SK-N-SH (cell line): Measurements from ENCODE around the gene CHST15. TPM values are rescaled to one million over a fixed set of nuclear protein-coding genes. Genes with fewer than 3 reads are reported as not detected.
A peak's percentile ranks its signal among the peaks of the same experiment; 100 is the strongest.

Experiments
- CTCF ChIA-PET: fragments of 300-600, 350-600 bp; formaldehyde crosslinking; extraction: SDS; loops from one replicate; lab custom pipeline; 2021; lab: Yijun Ruan, JAX
- POLR2A ChIA-PET: fragments of 350-600 bp; sonication (Branson Sonifier 250); formaldehyde crosslinking; extraction: SDS; loops from one replicate; lab custom pipeline; 2020; ENCODE audit warnings: antibody characterized with exemption, inconsistent platforms; lab: Yijun Ruan, JAX
- DNase-seq: peaks from one replicate; pipeline ENCODE4 v3.0.0; 2012
- H2AFZ ChIP-seq: fragments of 200-600 bp; sonication (generic); 2 replicates; pipeline ENCODE4 v1.8.1; 2016; ENCODE audit warnings: antibody characterized with exemption, mild to moderate bottlenecking, low read depth
- H3F3A ChIP-seq: fragments of 200-600 bp; sonication (generic); replicated peaks from 2 replicates; pipeline ENCODE3; 2016; ENCODE audit warnings: antibody characterized with exemption, mild to moderate bottlenecking; ENCODE audit not compliant: insufficient read depth
- H3K27ac ChIP-seq, 2 experiments: fragments of 200-500 bp in 1 of 2; fragments of 200-600 bp in 1 of 2; sonication (Bioruptor generic) in 1 of 2; sonication (generic), shearing (Covaris generic) in 1 of 2; 2 replicates each; pipeline versions ENCODE4 v1.5.1 to v1.6.1; 2014 to 2016; ENCODE audit warnings: low read depth in 2 of 2, inconsistent platforms in 1 of 2, low read length in 1 of 2, mild to moderate bottlenecking in 1 of 2, mixed read lengths in 1 of 2
- H3K27me3 ChIP-seq: fragments of 200-600 bp; sonication (generic), shearing (Covaris generic); 2 replicates; pipeline ENCODE4 v1.6.1; 2016; ENCODE audit warnings: mixed run types; ENCODE audit not compliant: insufficient read depth
- H3K36me3 ChIP-seq, 2 experiments: fragments of 200-500 bp in 1 of 2; fragments of 200-600 bp in 1 of 2; sonication (Bioruptor generic) in 1 of 2; sonication (generic) in 1 of 2; replicated peaks in 1 of 2; 2 replicates each; pipeline versions ENCODE3 to v1.5.1; 2014 to 2016; ENCODE audit warnings: low read length in 1 of 2, mild to moderate bottlenecking in 1 of 2; ENCODE audit not compliant: insufficient read depth in 2 of 2, control insufficient read depth in 1 of 2
- H3K4me1 ChIP-seq, 2 experiments: fragments of 200-500 bp in 1 of 2; fragments of 200-600 bp in 1 of 2; sonication (Bioruptor generic) in 1 of 2; sonication (generic), shearing (Covaris generic) in 1 of 2; 2 replicates each; pipeline versions ENCODE4 v1.5.1 to v1.6.1; 2014 to 2016; ENCODE audit warnings: low read depth in 1 of 2, low read length in 1 of 2, mixed run types in 1 of 2; ENCODE audit not compliant: insufficient read depth in 2 of 2, control insufficient read depth in 1 of 2
- H3K4me2 ChIP-seq: fragments of 200-600 bp; sonication (generic), shearing (Covaris generic); 2 replicates; pipeline ENCODE4 v1.6.1; 2017; ENCODE audit warnings: mixed run types
- H3K4me3 ChIP-seq, 2 experiments: fragments of 200-500 bp in 1 of 2; fragments of 200-600 bp in 1 of 2; sonication (Bioruptor generic) in 1 of 2; sonication (generic), shearing (Covaris generic) in 1 of 2; 2 replicates each; pipeline versions ENCODE4 v1.5.1 to v1.8.1; 2014 to 2016; ENCODE audit warnings: low read depth in 2 of 2, inconsistent platforms in 1 of 2, low read length in 1 of 2, mild to moderate bottlenecking in 1 of 2, mixed read lengths in 1 of 2, moderate library complexity in 1 of 2
- H3K79me2 ChIP-seq: fragments of 200-600 bp; sonication (generic); 2 replicates; pipeline ENCODE4 v1.8.1; 2017; ENCODE audit warnings: mild to moderate bottlenecking; ENCODE audit not compliant: insufficient read depth
- H3K9ac ChIP-seq: fragments of 200-600 bp; sonication (generic); 2 replicates; pipeline ENCODE4 v1.6.1; 2017; ENCODE audit warnings: mixed run types
- H3K9me2 ChIP-seq: fragments of 200-600 bp; sonication (generic); 2 replicates; pipeline ENCODE4 v1.6.1; 2017; ENCODE audit warnings: mixed run types
- H3K9me3 ChIP-seq: fragments of 200-600 bp; sonication (generic); 2 replicates; pipeline ENCODE4 v1.6.1; 2017; ENCODE audit warnings: mixed run types, mild to moderate bottlenecking, moderate library complexity
- H4K20me1 ChIP-seq: fragments of 200-600 bp; sonication (generic); 2 replicates; pipeline ENCODE4 v1.6.1; 2017; ENCODE audit warnings: mild to moderate bottlenecking, mixed run types; ENCODE audit not compliant: insufficient read depth
- CHD2 ChIP-seq: fragments of 150-350 bp; IDR thresholded peaks from 2 replicates; pipeline ENCODE4 v1.6.1; 2018; ENCODE audit warnings: low read length; ENCODE audit not compliant: partially characterized antibody
- EP300 ChIP-seq, 2 experiments: IDR thresholded peaks; 2 replicates each; pipeline versions ENCODE4 v1.4.0 to v1.6.1; 2012; ENCODE audit warnings: borderline replicate concordance in 1 of 2, low read depth in 1 of 2, low read length in 1 of 2
- FOXM1 ChIP-seq: IDR thresholded peaks from 2 replicates; pipeline ENCODE4 v1.4.0; 2012; ENCODE audit warnings: low read depth, mild to moderate bottlenecking
- GABPA ChIP-seq: IDR thresholded peaks from 2 replicates; pipeline ENCODE4 v1.4.0; 2012; ENCODE audit warnings: low read depth, mild to moderate bottlenecking
- GATA2 ChIP-seq: sonication (generic); formaldehyde crosslinking; IDR thresholded peaks from 2 replicates; pipeline ENCODE4 v1.5.0; 2020; ENCODE audit warnings: mild to moderate bottlenecking, missing genetic modification reagents
- IRF3 ChIP-seq: fragments of 150-350 bp; IDR thresholded peaks from 2 replicates; pipeline ENCODE4 v1.6.1; 2016; ENCODE audit warnings: mild to moderate bottlenecking, low read depth, low read length
- MAX ChIP-seq: IDR thresholded peaks from 2 replicates; pipeline ENCODE4 v1.4.0; 2012; ENCODE audit warnings: low read depth
- NFIC ChIP-seq: IDR thresholded peaks from 2 replicates; pipeline ENCODE4 v1.4.0; 2012; ENCODE audit warnings: borderline replicate concordance
- NRF1 ChIP-seq: IDR thresholded peaks from 2 replicates; pipeline ENCODE4 v1.6.1; 2012; ENCODE audit warnings: low read depth, mild to moderate bottlenecking, low read length
- REST ChIP-seq: IDR thresholded peaks from 2 replicates; pipeline ENCODE4 v1.6.1; 2012; ENCODE audit warnings: mild to moderate bottlenecking, low read depth, low read length, moderate library complexity
- RXRA ChIP-seq: IDR thresholded peaks from 2 replicates; pipeline ENCODE4 v1.4.0; 2012; ENCODE audit warnings: low read depth, mild to moderate bottlenecking, borderline replicate concordance
- SIN3A ChIP-seq: IDR thresholded peaks from 2 replicates; pipeline ENCODE4 v1.6.1; 2012; ENCODE audit warnings: low read depth, mild to moderate bottlenecking, low read length, moderate library complexity, borderline replicate concordance
- SMC3 ChIP-seq: IDR thresholded peaks from 2 replicates; pipeline ENCODE4 v1.6.1; 2012; ENCODE audit warnings: low read depth, low read length, improper control_type of control experiment
- YY1 ChIP-seq: IDR thresholded peaks from 2 replicates; pipeline ENCODE4 v1.4.0; 2012; ENCODE audit warnings: low read depth, mild to moderate bottlenecking
- WGBS: methylation state at CpG from one replicate; pipeline ENCODE4 v1.1.6; 2017; ENCODE audit warnings: low lambda C conversion rate; 5-methylcytosine and 5-hydroxymethylcytosine counted together
- polyA plus RNA-seq, 3 experiments: library from polyadenylated mRNA; depleted of rRNA; stranded (reverse); fragments of >200 nt; gene quantifications; 2 replicates each; pipeline ENCODE4 v1.2.3, GENCODE V29; 2012

The CHST15 gene
- polyA plus RNA-seq, 1 of the 3 experiments (the other 2 are of a cell fraction) = 0.02 TPM

- no peaks in the 10 kb centered on the region for H3K79me2 ChIP-seq
- H3K4me1 ChIP-seq = no peaks in the 10 kb centered on the region
- H3F3A ChIP-seq = no peaks in the 10 kb centered on the region
- H4K20me1 ChIP-seq = no peaks in the 10 kb centered on the region
- no peak overlapping the region for H3K4me2 ChIP-seq
- H3K9ac ChIP-seq = no peak overlapping the region
- H3K27ac ChIP-seq = no peak overlapping the region
- H3K4me3 ChIP-seq = no peak overlapping the region
- H3K27me3 ChIP-seq = no peaks in the 10 kb centered on the region
- TF ChIP-seq SMC3 (no peak), FOXM1 (no peak), GATA2 (CRISPR knock-in tag) (no peak), NRF1 (no peak), MAX (no peak), REST (no peak), IRF3 (no peak), RXRA (no peak), CHD2 (no peak), SIN3A (no peak), NFIC (no peak), EP300 (IDR thresholded peaks at IDR 0.05; ENCODE audit: borderline replicate concordance in 1 of 2, low read depth in 1 of 2, low read length in 1 of 2) (no peak), YY1 (no peak), GABPA (no peak)
- TF ChIP-seq, all 33 proteins: peak for 0
- Histone ChIP-seq H3K36me3 (no peaks in the 10 kb centered on the region), H2AFZ (no peak overlapping the region), H3K9me2 (no peaks in the 10 kb centered on the region), H3K9me3 (no peaks in the 10 kb centered on the region)
- ChIA-PET CTCF (interaction anchor here (19.4 kb wide), 1 partner anchor 383 kb away, joined by 520 read pairs; no protein-coding TSS in a partner anchor), POLR2A (no interaction called here)
- peak; percentile 8 for DNase-seq
- WGBS = 74% methylated on average over 21 of the region's 22 CpGs
Measured at GRCh38 chr10:124001391-124002148, 91.8 kb downstream of the CHST15 start.
